ENCODE measurements around the gene PCSK4.
"Not testable (repeated sequence)": the region's sequence is repeated elsewhere in the genome, so short reads cannot be mapped to it uniquely, and the experiment has no call there.

PCSK4 gene

DNA sequence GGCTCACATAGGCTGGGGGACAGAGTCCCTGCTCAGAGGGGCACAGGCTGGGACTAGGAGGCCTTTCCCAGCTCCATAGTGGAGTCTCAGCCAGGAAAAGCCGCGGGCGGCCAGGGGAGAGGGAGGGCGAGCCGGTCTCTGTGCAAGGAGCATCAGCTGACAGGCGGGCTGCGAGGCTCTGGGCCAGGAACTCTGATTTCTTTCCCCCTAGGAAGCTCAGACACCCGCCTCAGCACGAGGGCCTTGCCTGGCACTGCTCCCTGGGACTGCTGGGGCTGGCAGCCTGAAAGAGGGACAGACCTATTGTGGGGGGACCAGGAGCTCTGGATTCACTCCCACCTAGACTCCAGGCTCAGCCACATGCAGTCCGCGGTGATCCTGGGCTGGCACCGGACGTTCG is 31.5 kb upstream of the PCSK4 start:
- no peak for DNase-seq

DNA sequence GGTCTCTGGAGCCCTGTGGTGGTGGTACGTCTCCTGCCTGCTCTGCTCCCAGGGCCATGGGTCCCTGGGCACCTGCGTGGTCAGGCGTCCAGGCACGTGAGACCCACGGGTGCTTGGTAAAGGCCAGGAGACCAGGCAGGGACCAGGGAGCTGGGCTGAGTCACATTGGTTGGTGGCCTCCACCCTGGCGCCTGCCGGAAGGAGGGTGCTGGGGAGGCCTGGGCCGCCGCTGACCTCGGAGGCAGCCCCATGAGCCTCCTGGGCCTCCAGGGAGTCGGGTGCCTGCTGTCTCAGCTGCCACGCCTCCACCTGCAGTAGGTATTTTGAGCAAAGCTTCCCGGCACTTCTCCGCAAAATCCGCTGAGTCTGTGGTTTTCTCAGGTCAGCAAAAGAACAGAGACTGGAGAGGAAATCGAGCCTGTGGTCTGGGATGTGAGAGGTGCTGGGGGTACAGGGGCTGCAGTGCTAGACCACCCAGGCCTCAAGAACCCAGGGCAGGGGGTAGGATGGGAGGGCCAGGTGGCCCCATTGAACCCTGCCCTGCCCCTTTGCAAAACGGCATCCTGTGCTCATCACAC is 30.1 kb upstream of the PCSK4 start:
- no peak for DNase-seq

DNA sequence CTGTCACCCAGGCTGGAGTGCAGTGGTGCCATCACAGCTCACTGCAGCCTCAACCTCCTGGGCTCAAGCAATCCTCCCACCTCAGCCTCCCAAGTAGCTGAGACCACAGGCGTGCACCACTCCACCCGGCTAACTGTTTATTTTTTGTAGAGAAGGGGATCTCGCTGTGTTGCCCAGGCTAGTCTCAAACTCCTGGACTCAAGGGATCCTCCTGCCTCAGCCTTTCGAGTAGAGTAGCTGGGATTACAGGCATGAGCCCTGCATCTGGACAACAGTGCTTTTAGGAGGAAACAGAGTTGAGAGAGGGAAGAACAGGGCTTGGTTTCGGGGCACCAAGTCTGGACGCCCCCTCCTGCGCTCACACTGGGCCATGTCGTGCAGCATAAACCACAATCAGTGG is 29.7 kb upstream of the PCSK4 start:
- not testable (repeated sequence) for DNase-seq

- DNase-seq = no peak
These were observed 28.3 kb upstream of the PCSK4 start for GRCh38 chr19:1518471-1518870.

DNA sequence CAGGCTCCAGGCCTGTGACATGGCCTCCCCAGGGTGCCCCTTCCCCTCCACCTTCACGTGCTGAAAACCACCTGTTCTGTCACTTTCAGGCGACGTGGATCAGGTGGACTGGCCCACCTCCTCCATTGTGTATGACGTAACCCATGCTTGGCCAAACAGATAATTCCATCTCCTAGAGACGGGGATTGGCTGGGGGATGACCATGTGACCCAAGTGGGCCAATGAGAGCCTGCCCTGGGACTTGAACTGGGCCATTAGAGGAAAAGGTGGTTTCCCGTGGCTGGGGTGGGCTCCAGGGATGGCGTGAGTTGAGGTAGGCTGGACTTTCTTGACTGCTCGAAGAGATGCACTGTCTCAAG is 26.2 kb upstream of the PCSK4 start:
- DNase-seq = no peak

GRCh38 chr19:1514986-1515721 is 25.0 kb upstream of the PCSK4 start:
- DNase-seq = no peak

DNA sequence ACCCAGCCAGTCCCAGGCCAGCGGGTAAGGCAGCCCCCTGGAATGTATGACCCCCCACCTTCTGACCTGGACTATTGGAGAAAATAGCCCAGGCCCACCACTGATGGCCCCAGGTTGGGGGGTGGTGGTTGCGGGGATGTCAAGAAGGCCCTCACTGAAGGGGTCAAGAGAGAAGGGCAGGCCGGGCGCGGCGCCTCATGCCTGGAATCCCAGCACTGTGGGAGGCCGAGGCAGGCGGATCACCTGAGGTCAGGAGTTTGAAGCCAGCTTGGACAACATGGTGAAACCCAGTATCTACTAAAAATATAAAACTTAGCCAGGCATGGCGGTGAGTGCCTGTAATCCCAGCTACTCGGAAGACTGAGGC is 24.1 kb upstream of the PCSK4 start:
- DNase-seq = no peak

DNA sequence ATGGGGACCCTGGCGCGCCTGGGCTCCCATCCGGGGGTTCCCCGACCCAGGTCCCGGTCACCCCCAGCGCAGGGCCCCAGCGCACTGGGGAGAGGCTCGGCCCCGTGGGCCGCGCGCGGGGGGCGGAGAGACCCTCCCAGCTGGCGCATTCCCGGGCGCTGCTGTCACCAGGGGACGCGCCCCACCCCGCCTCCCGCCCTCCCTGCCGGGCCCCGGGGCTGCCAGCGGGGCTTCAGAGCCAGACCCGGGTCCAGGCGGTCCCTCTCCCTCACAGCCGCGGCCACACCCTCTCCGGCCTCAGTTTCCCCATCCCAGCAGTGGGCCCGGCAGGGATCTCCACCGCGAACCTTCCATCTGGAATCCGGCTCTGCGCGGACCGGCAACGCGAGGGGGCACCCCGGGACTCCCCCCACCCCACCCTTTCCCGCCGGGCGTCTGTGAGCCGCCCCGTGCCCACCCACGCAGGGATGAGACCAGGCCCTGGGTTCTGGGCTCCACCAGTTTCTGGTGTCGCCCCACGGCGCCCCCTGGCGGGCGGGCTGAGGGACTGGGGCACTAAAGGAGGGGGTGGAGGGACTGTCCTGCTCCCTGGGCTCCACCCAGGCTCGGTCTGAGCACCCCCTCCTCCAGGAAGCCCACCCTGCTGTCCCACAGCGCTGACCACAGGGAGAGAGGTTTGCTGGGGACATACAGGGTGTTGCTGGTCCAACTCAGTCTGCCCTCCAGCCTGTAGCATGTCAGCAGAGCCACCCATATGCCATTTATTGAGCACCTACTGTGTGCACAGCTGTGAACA is 23.5 kb upstream of the PCSK4 start:
- peak; percentile 84 for DNase-seq

DNA sequence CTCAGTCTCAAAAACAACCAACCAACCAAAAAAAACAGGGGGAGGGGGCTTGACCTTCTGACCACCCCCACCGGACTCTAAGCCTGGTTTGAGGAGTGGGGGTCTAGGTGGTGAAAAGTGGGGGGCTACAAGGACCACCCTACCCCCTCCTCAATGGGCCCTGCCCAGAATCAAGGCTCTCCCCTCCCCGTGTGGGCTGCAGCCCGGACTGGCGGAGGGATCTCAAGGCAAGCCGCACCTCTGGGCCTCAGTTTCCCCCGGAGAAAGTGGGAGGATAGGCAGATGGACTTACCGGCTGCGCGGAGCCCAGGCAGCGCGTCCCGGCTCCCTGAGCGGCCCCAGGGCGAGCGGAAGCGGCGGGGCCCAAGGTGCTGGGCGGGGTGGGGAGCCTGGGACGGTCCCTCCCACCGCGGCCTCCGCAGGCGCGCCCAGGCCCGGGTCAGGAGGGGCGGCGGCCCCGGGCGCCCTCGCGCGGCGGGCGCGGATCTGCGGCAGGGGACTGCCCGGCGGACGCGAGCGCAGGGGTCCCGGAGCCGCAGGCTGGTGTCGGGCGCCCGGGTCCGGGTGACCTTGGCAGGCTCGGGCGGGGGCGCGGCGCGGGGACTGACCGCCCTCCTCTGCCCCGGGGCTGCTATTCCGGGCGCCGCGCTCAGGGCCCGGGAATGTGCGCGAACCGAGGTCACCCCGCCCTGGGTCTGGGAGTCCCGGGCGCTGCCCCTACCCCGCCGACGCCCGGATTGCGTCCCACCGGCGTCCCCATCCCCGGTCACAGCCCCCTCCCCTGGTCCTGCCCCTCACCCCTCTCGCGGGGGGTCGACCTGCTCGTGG is 22.7 kb upstream of the PCSK4 start, which contains the start of gene ADAMTSL5:
Gene ADAMTSL5 (minus strand): TSS at position 349 of the 828 bp plus-strand sequence. CDS start 2,076 bp downstream, outside the sequence.
- peak; percentile 82 for DNase-seq

- no peak for DNase-seq
These were observed 21.5 kb upstream of the PCSK4 start for GRCh38 chr19:1511318-1512317.

GRCh38 chr19:1510807-1511206 is 20.7 kb upstream of the PCSK4 start:
- no peak for DNase-seq

DNA sequence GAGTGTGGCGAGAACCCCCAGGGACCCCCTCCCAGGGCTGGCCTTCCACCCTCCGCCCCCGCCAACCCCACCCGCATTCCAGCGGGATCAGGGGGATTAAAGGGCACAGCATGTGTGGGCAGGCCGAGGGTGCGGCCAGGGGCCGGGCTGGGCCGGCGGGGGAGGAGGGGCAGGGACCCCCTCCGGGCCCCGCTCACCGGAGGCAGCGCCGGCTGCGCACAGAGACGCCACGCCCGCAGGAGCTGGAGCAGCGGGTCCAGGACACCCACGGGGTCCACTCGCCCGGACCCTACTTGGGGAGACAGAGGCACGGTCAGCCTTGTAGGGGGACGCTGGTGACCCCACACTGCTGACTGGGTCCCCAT is 20.3 kb upstream of the PCSK4 start:
- DNase-seq = no peak

DNA sequence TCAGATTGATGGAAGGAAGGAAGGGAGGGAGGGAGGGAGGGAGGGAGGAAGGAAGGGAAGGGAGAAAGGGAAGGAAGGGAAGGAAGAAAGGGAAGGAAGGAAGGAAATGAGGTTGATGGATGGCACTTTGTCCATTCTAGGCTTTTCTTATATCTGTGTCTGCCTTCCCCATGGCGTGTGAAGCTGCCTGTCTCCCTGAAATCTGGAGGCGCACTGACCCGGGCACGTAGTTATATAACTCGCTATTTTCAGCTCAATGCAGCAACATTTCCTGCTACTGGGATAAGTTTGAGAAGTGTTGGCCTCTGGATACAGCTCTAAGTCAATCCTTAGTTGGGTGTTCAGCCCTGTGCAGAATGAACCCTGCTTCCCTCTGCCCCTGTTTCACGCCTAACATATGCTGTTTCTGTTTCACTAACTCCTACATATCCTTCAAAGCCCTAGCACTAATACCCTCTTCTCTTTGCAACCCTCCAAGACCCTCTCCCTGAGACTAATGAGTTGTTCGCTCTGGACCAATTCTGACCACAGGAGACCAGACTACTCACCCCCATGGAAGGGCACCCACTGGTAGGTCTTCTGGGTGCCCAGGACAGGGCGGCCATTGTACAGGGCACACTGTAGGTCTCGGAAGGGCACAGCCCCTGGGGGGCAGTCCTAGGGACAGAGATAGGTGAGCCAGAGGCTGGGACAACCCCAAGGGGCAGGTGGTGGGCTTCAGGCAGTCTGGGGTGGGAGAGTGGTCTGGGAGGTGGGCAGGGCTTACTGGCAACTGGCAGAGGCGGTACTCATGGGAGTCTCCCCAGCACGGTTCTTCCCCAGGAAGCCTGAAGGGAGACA is 19.7 kb upstream of the PCSK4 start:
- DNase-seq = no peak

- DNase-seq = no peak
These were observed 18.3 kb upstream of the PCSK4 start for GRCh38 chr19:1508507-1508856.

- DNase-seq = peak; percentile 91
These were observed 17.8 kb upstream of the PCSK4 start for GRCh38 chr19:1507763-1508506.

GRCh38 chr19:1507192-1507660 is 17.1 kb upstream of the PCSK4 start:
- DNase-seq = no peak

DNA sequence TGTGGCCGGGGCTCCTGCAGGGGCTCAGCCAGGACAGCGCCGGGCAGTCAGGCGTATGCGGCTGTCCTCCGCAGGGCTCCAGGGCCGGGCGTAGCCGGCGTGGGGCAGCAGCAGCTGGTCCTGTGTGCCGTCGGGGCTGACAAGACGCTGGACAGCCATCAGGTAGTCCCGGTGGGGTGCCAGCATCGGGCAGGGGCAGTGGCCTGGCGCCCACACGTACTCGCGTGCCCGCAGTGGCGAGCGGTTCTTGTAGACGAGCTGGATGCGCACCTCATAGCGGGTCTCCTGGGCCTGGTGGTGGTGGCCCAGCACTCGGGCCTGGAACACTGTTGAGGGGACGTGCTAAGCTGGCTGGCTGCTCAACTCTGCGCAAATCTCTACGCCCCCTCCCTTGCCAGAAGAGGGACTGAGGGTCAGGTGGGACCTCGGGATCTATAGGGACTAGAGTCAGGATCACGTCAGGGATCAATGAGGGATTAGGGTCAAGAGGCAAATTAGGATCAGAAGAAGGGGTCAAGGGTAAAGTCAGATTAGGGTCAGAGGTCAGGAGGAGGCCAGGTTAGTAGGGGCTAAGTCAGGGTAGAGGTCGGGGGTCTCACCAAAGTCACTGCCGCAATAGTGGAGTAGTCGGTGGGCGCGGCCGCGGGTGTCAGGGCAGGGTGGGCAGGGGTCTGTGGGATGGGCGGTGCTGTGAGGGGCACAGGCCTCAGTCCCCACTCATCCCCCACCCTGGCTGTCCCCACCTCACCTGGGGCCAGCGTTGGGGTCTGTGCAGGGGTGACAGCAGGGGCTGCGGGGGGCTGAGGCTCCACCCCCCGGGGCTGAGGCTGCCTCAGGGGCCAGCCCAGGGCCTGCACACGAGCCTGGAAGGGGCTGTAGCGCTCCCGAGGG is 16.1 kb upstream of the PCSK4 start:
- DNase-seq = no peak

GRCh38 chr19:1505012-1505411 is 14.9 kb upstream of the PCSK4 start:
- no peak for DNase-seq
